ENCODE results near the gene NEURL2. TPM values are rescaled to one million over a fixed set of nuclear protein-coding genes. Genes with fewer than 3 reads are reported as not detected.

NEURL2 gene
- polyA plus RNA-seq, 1 donor (not counting 4 experiments of a cell fraction or from before 2014, with no cell fraction given): 0.49 TPM

DNA sequence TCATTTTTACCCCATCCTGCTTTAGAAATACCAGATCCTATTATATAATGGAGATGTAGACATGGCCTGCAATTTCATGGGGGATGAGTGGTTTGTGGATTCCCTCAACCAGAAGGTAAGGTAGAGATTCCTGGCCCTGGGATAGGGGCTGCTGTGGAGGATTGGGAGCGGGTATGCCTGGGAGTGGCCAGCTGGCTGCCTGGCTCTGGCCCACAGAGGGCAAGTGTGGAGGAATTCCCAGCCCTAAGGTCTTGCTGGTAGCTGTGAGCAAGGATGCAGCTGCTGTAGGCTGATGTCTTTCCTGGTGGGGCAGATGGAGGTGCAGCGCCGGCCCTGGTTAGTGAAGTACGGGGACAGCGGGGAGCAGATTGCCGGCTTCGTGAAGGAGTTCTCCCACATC, 6.7 kb upstream of the NEURL2 start:
- Histone ChIP-seq H3K4me2 (ENCODE audit: control insufficient read depth, extremely low read depth, insufficient read depth, low read depth, low read length) (no peak overlapping the region), H3K9me3 (ENCODE audit: control insufficient read depth, low read depth, low read length) (no peaks in the 10 kb centered on the region), H3K4me1 (ENCODE audit: control insufficient read depth, extremely low read depth, insufficient read depth, low read length) (no peaks in the 10 kb centered on the region), H3K79me2 (ENCODE audit: control insufficient read depth, insufficient read depth, low read length) (no peaks in the 10 kb centered on the region), H4K20me1 (ENCODE audit: control insufficient read depth, extremely low read depth, insufficient read depth, low read length) (no peaks in the 10 kb centered on the region), H3K9me1 (ENCODE audit: control insufficient read depth, extremely low read depth, insufficient read depth, low read length) (no peaks in the 10 kb centered on the region), H3K9ac (ENCODE audit: control insufficient read depth, extremely low read depth, insufficient read depth, low read length) (no peak overlapping the region), H3K27me3 (ENCODE audit: control insufficient read depth, extremely low read depth, insufficient read depth, low read length) (no peaks in the 10 kb centered on the region), H3K36me3 (ENCODE audit: control insufficient read depth in 2 of 2, extremely low read depth in 1 of 2, insufficient read depth in 2 of 2, low read length in 2 of 2) (peaks cover 13 to 37% of the 10 kb centered on the region in 2 experiments), H3K4me3 (ENCODE audit: control insufficient read depth in 2 of 3, extremely low read depth in 1 of 3, insufficient read depth in 2 of 3, low read depth in 1 of 3, low read length in 3 of 3) (no peak overlapping the region), H2AFZ (ENCODE audit: control insufficient read depth, low read length) (no peak overlapping the region), H3K27ac (ENCODE audit: control insufficient read depth, insufficient read depth, low read length) (no peak overlapping the region)
- dilution Hi-C loops (cut with MboI; ENCODE audit: extremely low pct_ligation_motif_present, low sequenced_read_pairs): no loop called here
- TF ChIP-seq, protein P1, sequence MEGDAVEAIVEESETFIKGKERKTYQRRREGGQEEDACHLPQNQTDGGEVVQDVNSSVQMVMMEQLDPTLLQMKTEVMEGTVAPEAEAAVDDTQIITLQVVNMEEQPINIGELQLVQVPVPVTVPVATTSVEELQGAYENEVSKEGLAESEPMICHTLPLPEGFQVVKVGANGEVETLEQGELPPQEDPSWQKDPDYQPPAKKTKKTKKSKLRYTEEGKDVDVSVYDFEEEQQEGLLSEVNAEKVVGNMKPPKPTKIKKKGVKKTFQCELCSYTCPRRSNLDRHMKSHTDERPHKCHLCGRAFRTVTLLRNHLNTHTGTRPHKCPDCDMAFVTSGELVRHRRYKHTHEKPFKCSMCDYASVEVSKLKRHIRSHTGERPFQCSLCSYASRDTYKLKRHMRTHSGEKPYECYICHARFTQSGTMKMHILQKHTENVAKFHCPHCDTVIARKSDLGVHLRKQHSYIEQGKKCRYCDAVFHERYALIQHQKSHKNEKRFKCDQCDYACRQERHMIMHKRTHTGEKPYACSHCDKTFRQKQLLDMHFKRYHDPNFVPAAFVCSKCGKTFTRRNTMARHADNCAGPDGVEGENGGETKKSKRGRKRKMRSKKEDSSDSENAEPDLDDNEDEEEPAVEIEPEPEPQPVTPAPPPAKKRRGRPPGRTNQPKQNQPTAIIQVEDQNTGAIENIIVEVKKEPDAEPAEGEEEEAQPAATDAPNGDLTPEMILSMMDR (optimal IDR thresholded peaks at IDR 0.05 in 1 of 3, IDR thresholded peaks at IDR 0.05 in 1 of 3, conservative IDR thresholded peaks at IDR 0.05 in 1 of 3; ENCODE audit: extremely low read depth in 1 of 3, insufficient read depth in 2 of 3, low read length in 3 of 3): no peak
- TF ChIP-seq EZH2 (IDR thresholded peaks at IDR 0.05; ENCODE audit: low read length): no peak
- FAIRE-seq: no peak
- DNase-seq (ENCODE audit: low read depth, low spot score): no peak

DNA sequence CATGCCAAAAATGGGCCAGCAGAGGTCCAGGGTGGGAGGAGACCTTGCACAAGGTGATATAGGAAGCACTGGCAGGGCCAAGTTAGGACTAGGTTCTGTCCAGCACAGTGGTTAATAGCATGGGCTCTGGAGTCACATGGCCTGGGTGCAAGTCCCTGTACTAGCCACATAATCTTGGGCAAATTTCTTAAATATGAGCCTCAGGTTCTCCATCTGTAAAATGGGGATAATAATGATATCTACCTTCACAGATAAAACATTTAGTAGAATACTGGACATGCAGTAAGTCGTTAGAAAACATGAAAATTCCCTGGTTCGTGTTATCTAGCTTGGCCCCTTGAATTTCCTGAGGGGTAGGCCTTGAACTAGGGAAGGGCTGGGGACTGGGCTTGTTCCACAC, 6.3 kb upstream of the NEURL2 start:
- H3K79me2 ChIP-seq (ENCODE audit: control insufficient read depth, insufficient read depth, low read length): no peaks in the 10 kb centered on the region
- no peak overlapping the region for H2AFZ ChIP-seq (ENCODE audit: control insufficient read depth, low read length)
- FAIRE-seq: no peak
- DNase-seq (ENCODE audit: low read depth, low spot score): no peak
- no peaks in the 10 kb centered on the region for H3K9me1 ChIP-seq (ENCODE audit: control insufficient read depth, extremely low read depth, insufficient read depth, low read length)
- H3K9ac ChIP-seq (ENCODE audit: control insufficient read depth, extremely low read depth, insufficient read depth, low read length): no peak overlapping the region
- no peak overlapping the region for H3K27ac ChIP-seq (ENCODE audit: control insufficient read depth, insufficient read depth, low read length)
- H3K27me3 ChIP-seq (ENCODE audit: control insufficient read depth, extremely low read depth, insufficient read depth, low read length): no peaks in the 10 kb centered on the region
- dilution Hi-C loops (cut with MboI; ENCODE audit: extremely low pct_ligation_motif_present, low sequenced_read_pairs): no loop called here
- TF ChIP-seq, protein P1 (optimal IDR thresholded peaks at IDR 0.05 in 1 of 3, IDR thresholded peaks at IDR 0.05 in 1 of 3, conservative IDR thresholded peaks at IDR 0.05 in 1 of 3; ENCODE audit: extremely low read depth in 1 of 3, insufficient read depth in 2 of 3, low read length in 3 of 3): no peak
- TF ChIP-seq EZH2 (IDR thresholded peaks at IDR 0.05; ENCODE audit: low read length): no peak
- no peaks in the 10 kb centered on the region for H3K9me3 ChIP-seq (ENCODE audit: control insufficient read depth, low read depth, low read length)
- H3K4me2 ChIP-seq (ENCODE audit: control insufficient read depth, extremely low read depth, insufficient read depth, low read depth, low read length): no peak overlapping the region
- H3K4me3 ChIP-seq (ENCODE audit: control insufficient read depth in 2 of 3, extremely low read depth in 1 of 3, insufficient read depth in 2 of 3, low read depth in 1 of 3, low read length in 3 of 3): no peak overlapping the region
- H4K20me1 ChIP-seq (ENCODE audit: control insufficient read depth, extremely low read depth, insufficient read depth, low read length): no peaks in the 10 kb centered on the region
- H3K36me3 ChIP-seq (ENCODE audit: control insufficient read depth in 2 of 2, extremely low read depth in 1 of 2, insufficient read depth in 2 of 2, low read length in 2 of 2): peaks cover 13 to 34% of the 10 kb centered on the region in 2 experiments
- H3K4me1 ChIP-seq (ENCODE audit: control insufficient read depth, extremely low read depth, insufficient read depth, low read length): no peaks in the 10 kb centered on the region
